MG63 (cell line): ENCODE measurements around the gene SLC29A3. TPM values are rescaled to one million over a fixed set of nuclear protein-coding genes. Genes with fewer than 3 reads are reported as not detected.

Source experiments
- DNase-seq: peaks from one replicate; pipeline ENCODE4 v3.0.0-alpha.2; 2020
- H3K27me3 ChIP-seq: fragments of 250-450 bp; sonication (Bioruptor Pico); 2 replicates; pipeline ENCODE4 v1.5.1; 2020; ENCODE audit warnings: mild to moderate bottlenecking, moderate library complexity
- H3K36me3 ChIP-seq: fragments of 250-450 bp; sonication (Bioruptor Pico); 2 replicates; pipeline ENCODE4 v1.5.1; 2020; ENCODE audit warnings: mild to moderate bottlenecking, moderate library complexity
- H3K4me3 ChIP-seq: fragments of 250-450 bp; sonication (Bioruptor Pico); 2 replicates; pipeline ENCODE4 v1.5.1; 2020; ENCODE audit warnings: mild to moderate bottlenecking, moderate library complexity
- H3K9me3 ChIP-seq: fragments of 250-450 bp; sonication (Bioruptor Pico); 2 replicates; pipeline ENCODE4 v1.5.1; 2020; ENCODE audit warnings: mild to moderate bottlenecking, moderate library complexity
- total RNA-seq: library from RNA; depleted of rRNA; stranded (reverse); fragments of >200 nt; shearing (Covaris generic); gene quantifications from 2 replicates; pipeline ENCODE4 v1.2.3, GENCODE V29; 2014; ENCODE audit warnings: low replicate concordance; rRNA removed

The SLC29A3 gene
- total RNA-seq, 1 experiment from 2014 or later, result 0.92 TPM

- Histone ChIP-seq H3K27me3 (peaks cover 25% of the 10 kb centered on the region), H3K4me3 (peak within 1 kb of the TSS; percentile 30), H3K36me3 (no peaks in the 10 kb centered on the region), H3K9me3 (no peaks in the 10 kb centered on the region)
- peak; percentile 33 for DNase-seq
Observed at GRCh38 chr10:71396711-71397295, 77.7 kb downstream of the SLC29A3 start, which contains the start of gene CDH23. TSS of gene CDH23 (plus strand) at chr10:71396920. CDS start at chr10:71439832, 42,912 bp downstream.

GRCh38 chr10:71397296-71398212 is 78.5 kb downstream of the SLC29A3 start:
- no peak for DNase-seq
- Histone ChIP-seq H3K27me3 (peaks cover 25% of the 10 kb centered on the region), H3K9me3 (no peaks in the 10 kb centered on the region), H3K36me3 (no peaks in the 10 kb centered on the region), H3K4me3 (peak overlapping the region; percentile 30)

- peaks cover 25% of the 10 kb centered on the region for H3K27me3 ChIP-seq
- H3K4me3 ChIP-seq, result no peak overlapping the region
- no peak for DNase-seq
Observed at GRCh38 chr10:71398976-71399375, 79.9 kb downstream of the SLC29A3 start.

GRCh38 chr10:71399946-71400345 is 80.9 kb downstream of the SLC29A3 start:
- H3K27me3 ChIP-seq, result peaks cover 25% of the 10 kb centered on the region
- no peaks in the 10 kb centered on the region for H3K36me3 ChIP-seq
- no peaks in the 10 kb centered on the region for H3K9me3 ChIP-seq
- H3K4me3 ChIP-seq, result no peak overlapping the region
- DNase-seq, result no peak

More at GRCh38 chr10:71398976-71399375, 79.9 kb downstream of the SLC29A3 start:
- no peaks in the 10 kb centered on the region for H3K9me3 ChIP-seq
- no peaks in the 10 kb centered on the region for H3K36me3 ChIP-seq

- H3K27me3 ChIP-seq, result peaks cover 23% of the 10 kb centered on the region
- H3K4me3 ChIP-seq, result no peak overlapping the region
- no peaks in the 10 kb centered on the region for H3K36me3 ChIP-seq
- DNase-seq, result no peak
- H3K9me3 ChIP-seq, result no peaks in the 10 kb centered on the region
Observed at GRCh38 chr10:71401056-71401455, 82.0 kb downstream of the SLC29A3 start.

- Histone ChIP-seq H3K9me3 (no peaks in the 10 kb centered on the region), H3K27me3 (peaks cover 22% of the 10 kb centered on the region), H3K4me3 (no peak overlapping the region), H3K36me3 (no peaks in the 10 kb centered on the region)
- no peak for DNase-seq
Observed at GRCh38 chr10:71402005-71402404, 82.9 kb downstream of the SLC29A3 start.

- Histone ChIP-seq H3K36me3 (no peaks in the 10 kb centered on the region), H3K4me3 (no peak overlapping the region), H3K9me3 (no peaks in the 10 kb centered on the region), H3K27me3 (no peaks in the 10 kb centered on the region)
- no peak for DNase-seq
Observed at GRCh38 chr10:71404503-71405295, 85.6 kb downstream of the SLC29A3 start.

GRCh38 chr10:71406878-71407277 is 87.8 kb downstream of the SLC29A3 start:
- Histone ChIP-seq H3K9me3 (peaks cover 9% of the 10 kb centered on the region), H3K4me3 (no peak overlapping the region), H3K36me3 (no peaks in the 10 kb centered on the region), H3K27me3 (no peaks in the 10 kb centered on the region)
- DNase-seq, result no peak

GRCh38 chr10:71408436-71409225 is 89.6 kb downstream of the SLC29A3 start:
- DNase-seq, result no peak
- H3K4me3 ChIP-seq, result no peak overlapping the region
- H3K9me3 ChIP-seq, result peaks cover 11% of the 10 kb centered on the region
- H3K36me3 ChIP-seq, result no peaks in the 10 kb centered on the region
- peaks cover 3% of the 10 kb centered on the region; the same call in 1 of the 2 replicates for H3K27me3 ChIP-seq

- H3K9me3 ChIP-seq, result peaks cover 11% of the 10 kb centered on the region
- H3K4me3 ChIP-seq, result no peak overlapping the region
- no peak for DNase-seq
- H3K36me3 ChIP-seq, result no peaks in the 10 kb centered on the region
- peaks cover 3% of the 10 kb centered on the region; the same call in 1 of the 2 replicates for H3K27me3 ChIP-seq
Observed at GRCh38 chr10:71409516-71410104, 90.6 kb downstream of the SLC29A3 start.

Other genes with a start within 250 kb of the SLC29A3 start
- 8.0 and 11.4 TPM in 2 replicates for gene UNC5B, start 106.7 kb upstream of the SLC29A3 start, total RNA-seq
- gene CDH23, start 77.7 kb downstream of the SLC29A3 start, total RNA-seq, result 0.07 TPM in 1 of 2 replicates, not detected in the other